Right lobe of liver (tissue), 6 donors: ENCODE results near the gene AP3S2. TPM values are rescaled to one million over a fixed set of nuclear protein-coding genes. Genes with fewer than 3 reads are reported as not detected.

Experiments used
- ATAC-seq, 4 donors: fragments of 200-7000 bp; cut with Tn5 transposase; one replicate each; pipeline ENCODE4 v1.9.1; 2020; ENCODE audit warnings: mild to moderate bottlenecking in 4 of 4, moderate library complexity in 4 of 4
- DNase-seq, 3 donors: peaks; one replicate each; pipeline ENCODE4 v3.0.0-alpha.2; 2020
- H3K27ac ChIP-seq, 3 donors: fragments of 200-600 bp; one replicate each; pipeline ENCODE4 v1.8.0; 2022
- H3K27me3 ChIP-seq, 2 donors: fragments of 200-600 bp; one replicate each; pipeline ENCODE4 v1.8.0; 2022
- H3K36me3 ChIP-seq, 4 donors: fragments of 200-600 bp; sonication (generic) in 1 of 4; one replicate each; pipeline versions ENCODE4 v1.5.1 to v1.8.0; 2017 to 2022; ENCODE audit warnings: control low read depth in 1 of 4
- H3K4me1 ChIP-seq, 4 donors: fragments of 200-600 bp; sonication (generic) in 1 of 4; one replicate each; pipeline versions ENCODE4 v1.5.1 to v1.8.0; 2017 to 2022; ENCODE audit warnings: control low read depth in 1 of 4
- H3K4me3 ChIP-seq, 3 donors: fragments of 200-600 bp; one replicate each; pipeline ENCODE4 v1.8.0; 2022
- H3K9me3 ChIP-seq, 4 donors: fragments of 200-600 bp; sonication (generic) in 1 of 4; one replicate each; pipeline versions ENCODE4 v1.5.1 to v1.8.0; 2017 to 2022; ENCODE audit warnings: control low read depth in 1 of 4
- CTCF ChIP-seq, 4 donors: fragments of 200-600 bp in 3 of 4; fragments of 450-650 bp in 1 of 4; IDR thresholded peaks; one replicate each; pipeline versions ENCODE4 v1.5.1 to v1.8.0; 2016 to 2022; ENCODE audit warnings: antibody characterized with exemption in 4 of 4, mild to moderate bottlenecking in 2 of 4
- POLR2A ChIP-seq: fragments of 450-650 bp; IDR thresholded peaks from one replicate; pipeline ENCODE4 v1.6.1; 2017; ENCODE audit warnings: antibody characterized with exemption, mild to moderate bottlenecking
- WGBS: methylation state at CpG from one replicate; pipeline ENCODE4 v1.1.6; 2018; ENCODE audit warnings: low coverage, low lambda C conversion rate; ENCODE audit not compliant: insufficient coverage; ENCODE audit errors: missing lambda C conversion rate; 5-methylcytosine and 5-hydroxymethylcytosine counted together
- intact Hi-C, 2 donors: fragments of 100-400 bp; cut with DNase I; formaldehyde crosslinking; loops; one replicate each; pipeline versions ENCODE4 v1.11.2 to v1.14.1; 2022
- total RNA-seq, 6 experiments: library from RNA; depleted of rRNA in 2 of 6; stranded (reverse); fragments of >200 nt in 2 of 6; fragmentation: NEBNext Ultra II Directional in 3 of 6; extraction: Animal tissue kit (Norgen Biotek cat#: 25700) in 3 of 6; gene quantifications; one replicate each; pipeline versions ENCODE4 v1.1.0 to v1.2.4, GENCODE V29; 2016 to 2023
- donor health status: DM: no; HTN: yes; CAD: no.
- donor health status: DM: no; HTN: no; CAD: no.
- donor health status: DM: no; HTN: no; CAD: no.
- donor health status: DM: no; HTN: yes; CAD: no.
- donor health status: DM: no; HTN: yes; CAD: no.

Gene AP3S2
- total RNA-seq, 6 experiments from 2014 or later = 23.2 to 45.7 (median 27.2) TPM

GRCh38 chr15:89808160-89808870 lies 85.5 kb downstream of the AP3S2 start:
- Histone ChIP-seq H3K4me3 (no peak overlapping the region), H3K27ac (peak overlapping the region in 2 of 3 donors; percentile 20 to 73), H3K36me3 (peaks cover 0 to 5% (median 3%) of the 10 kb centered on the region in 4 donors), H3K9me3 (no peaks in the 10 kb centered on the region), H3K27me3 (no peaks in the 10 kb centered on the region), H3K4me1 (peaks cover 0 to 75% (median 32%) of the 10 kb centered on the region in 4 donors)
- WGBS = 92% methylated on average over 8 of the region's 10 CpGs
- no peak for TF ChIP-seq CTCF (IDR thresholded peaks at IDR 0.05)
- ATAC-seq = no peak
- intact Hi-C loops = no loop called here
- DNase-seq = no peak

- no peak for ATAC-seq
- no peaks in the 10 kb centered on the region for H3K27me3 ChIP-seq
- no peak for DNase-seq
- 84% methylated on average over 5 of the region's 6 CpGs for WGBS
- H3K4me1 ChIP-seq = peaks cover 0 to 75% (median 32%) of the 10 kb centered on the region in 4 donors
- H3K36me3 ChIP-seq = peaks cover 0 to 11% (median 6%) of the 10 kb centered on the region in 4 donors
- H3K4me3 ChIP-seq = no peak overlapping the region
- H3K27ac ChIP-seq = peak overlapping the region in 2 of 3 donors; percentile 48 to 73
- intact Hi-C loops = no loop called here
- no peaks in the 10 kb centered on the region for H3K9me3 ChIP-seq
- TF ChIP-seq POLR2A (no peak), CTCF (IDR thresholded peaks at IDR 0.05) (no peak)
Measured at GRCh38 chr15:89807689-89808088, 86.1 kb downstream of the AP3S2 start.

GRCh38 chr15:89806559-89807550 lies 86.9 kb downstream of the AP3S2 start:
- Histone ChIP-seq H3K9me3 (no peaks in the 10 kb centered on the region), H3K27me3 (no peaks in the 10 kb centered on the region), H3K4me3 (peak overlapping the region; percentile 45 to 79 (median 77)), H3K36me3 (peaks cover 0 to 18% (median 10%) of the 10 kb centered on the region in 4 donors), H3K27ac (peak overlapping the region; percentile 48 to 73 (median 65)), H3K4me1 (peaks cover 0 to 68% (median 28%) of the 10 kb centered on the region in 4 donors)
- DNase-seq = peak; percentile 90 to 98 (median 97)
- 29% methylated on average over 14 of the region's 22 CpGs for WGBS
- peak; percentile 71 to 90 (median 85) for ATAC-seq
- TF ChIP-seq CTCF (IDR thresholded peaks at IDR 0.05) (no peak), POLR2A (peak; percentile 88)
- intact Hi-C loops = no loop called here

GRCh38 chr15:89806210-89806558 lies 87.6 kb downstream of the AP3S2 start:
- Histone ChIP-seq H3K27ac (peak overlapping the region; percentile 46 to 73 (median 65)), H3K4me3 (peak overlapping the region; percentile 45 to 79 (median 77)), H3K9me3 (no peaks in the 10 kb centered on the region), H3K27me3 (no peaks in the 10 kb centered on the region), H3K36me3 (peaks cover 0 to 24% (median 15%) of the 10 kb centered on the region in 4 donors), H3K4me1 (peaks cover 0 to 66% (median 28%) of the 10 kb centered on the region in 4 donors)
- WGBS = no CpG with 5 or more reads among the region's 21 CpGs
- DNase-seq = peak in 1 of 3 donors; percentile 61
- peak in 1 of 4 donors; percentile 1 for ATAC-seq
- intact Hi-C loops = no loop called here
- TF ChIP-seq CTCF (IDR thresholded peaks at IDR 0.05) (no peak), POLR2A (no peak)
